NCI-H1048 (cell line): ENCODE data around the gene UPF2.
"Not testable (repeated sequence)": the region's sequence is repeated elsewhere in the genome, so short reads cannot be mapped to it uniquely, and the experiment has no call there.

ENCODE experiments used
- DNase-seq: peaks from one replicate; lab custom pipeline; 2025; lab: John Stamatoyannopoulos, UW

UPF2 gene

GRCh38 chr10:12036073-12036655 is 6.4 kb downstream of the UPF2 start:
- no peak for DNase-seq

- no peak for DNase-seq
Measured at GRCh38 chr10:12031404-12031803, 11.2 kb downstream of the UPF2 start.

- no peak for DNase-seq
Measured at GRCh38 chr10:12027539-12027938, 15.1 kb downstream of the UPF2 start.

GRCh38 chr10:12025591-12025990 is 17.0 kb downstream of the UPF2 start:
- no peak for DNase-seq

GRCh38 chr10:12022580-12023257 is 19.9 kb downstream of the UPF2 start:
- DNase-seq: no peak

GRCh38 chr10:12020574-12020973 is 22.0 kb downstream of the UPF2 start:
- DNase-seq: no peak

- no peak for DNase-seq
Measured at GRCh38 chr10:12019283-12019971, 23.2 kb downstream of the UPF2 start.

GRCh38 chr10:12018438-12019282 is 23.9 kb downstream of the UPF2 start:
- no peak for DNase-seq

- no peak for DNase-seq
Measured at GRCh38 chr10:12013926-12014325, 28.7 kb downstream of the UPF2 start.

- DNase-seq: not testable (repeated sequence)
Measured at GRCh38 chr10:12013391-12013790, 29.2 kb downstream of the UPF2 start.

- DNase-seq: no peak
Measured at GRCh38 chr10:12010353-12010752, 32.3 kb downstream of the UPF2 start.

GRCh38 chr10:12008842-12009241 is 33.8 kb downstream of the UPF2 start:
- DNase-seq: not testable (repeated sequence)

- no peak for DNase-seq
Measured at GRCh38 chr10:12006671-12007070, 35.9 kb downstream of the UPF2 start.

GRCh38 chr10:11993834-11994468 is 48.7 kb downstream of the UPF2 start:
- no peak for DNase-seq

- DNase-seq: no peak
Measured at GRCh38 chr10:11988924-11989323, 53.7 kb downstream of the UPF2 start.

- peak; percentile 56 for DNase-seq
Measured at GRCh38 chr10:11986593-11987216, 55.9 kb downstream of the UPF2 start.

GRCh38 chr10:11982253-11982652 is 60.4 kb downstream of the UPF2 start:
- no peak for DNase-seq

- no peak for DNase-seq
Measured at GRCh38 chr10:11975795-11976194, 66.8 kb downstream of the UPF2 start.

- DNase-seq: not testable (repeated sequence)
Measured at GRCh38 chr10:11972523-11972922, 70.1 kb downstream of the UPF2 start.

- DNase-seq: no peak
Measured at GRCh38 chr10:11962176-11962575, 80.4 kb downstream of the UPF2 start.

GRCh38 chr10:11961771-11962170 is 80.8 kb downstream of the UPF2 start:
- no peak for DNase-seq
